PC-9 (cell line): ENCODE measurements around the gene COL4A5. TPM values are rescaled to one million over a fixed set of nuclear protein-coding genes. Genes with fewer than 3 reads are reported as not detected.

Experiments
- BruUV-seq: library from RNA; stranded (reverse); fragments of 400-500 nt; replicated peaks from 2 replicates; lab custom pipeline; 2021; lab: Mats Ljungman, UMichigan
- CTCF ChIA-PET: fragments of 300-600 bp; sonication (Branson Sonifier 250); formaldehyde crosslinking; loops from one replicate; lab custom pipeline; 2022; ENCODE audit warnings: antibody characterized with exemption; lab: Charles Lee
- POLR2A ChIA-PET: fragments of 300-600 bp; sonication (Branson Sonifier 250); formaldehyde crosslinking; loops from one replicate; lab custom pipeline; 2022; ENCODE audit warnings: antibody characterized with exemption; ENCODE audit not compliant: unreplicated experiment; lab: Charles Lee
- DNase-seq, 2 experiments: peaks; one replicate each; pipeline versions ENCODE4 v3.0.0 to v3.0.0-alpha.2; 2015 to 2022; ENCODE audit warnings: mixed read lengths in 1 of 2
- H2AFZ ChIP-seq: fragments of 200-600 bp; sonication (generic); 2 replicates; pipeline ENCODE4 v1.8.1; 2017; ENCODE audit warnings: antibody characterized with exemption
- H3F3A ChIP-seq: fragments of 200-600 bp; sonication (generic); 2 replicates; pipeline ENCODE4 v1.8.1; 2017; ENCODE audit warnings: antibody characterized with exemption, mild to moderate bottlenecking, low read depth; ENCODE audit not compliant: insufficient read depth
- H3K27ac ChIP-seq: fragments of 200-600 bp; sonication (generic); 2 replicates; pipeline ENCODE4 v1.6.1; 2016; ENCODE audit warnings: mixed run types
- H3K27me3 ChIP-seq: fragments of 200-600 bp; sonication (generic); 2 replicates; pipeline ENCODE4 v1.6.1; 2016; ENCODE audit warnings: low read depth, mixed run types; ENCODE audit not compliant: insufficient read depth
- H3K36me3 ChIP-seq: fragments of 200-600 bp; sonication (generic); 2 replicates; pipeline ENCODE4 v1.6.1; 2016; ENCODE audit warnings: low read depth, mixed run types
- H3K4me1 ChIP-seq: fragments of 200-600 bp; sonication (generic); replicated peaks from 2 replicates; pipeline ENCODE4 v1.6.1; 2016; ENCODE audit warnings: mixed run types; ENCODE audit not compliant: insufficient read depth
- H3K4me2 ChIP-seq: fragments of 200-600 bp; sonication (generic); 2 replicates; pipeline ENCODE4 v1.6.1; 2017; ENCODE audit warnings: mixed run types
- H3K4me3 ChIP-seq: fragments of 200-600 bp; sonication (generic); 2 replicates; pipeline ENCODE4 v1.6.1; 2016; ENCODE audit warnings: mixed run types
- H3K79me2 ChIP-seq: fragments of 200-600 bp; sonication (generic); 2 replicates; pipeline ENCODE4 v1.6.1; 2017; ENCODE audit warnings: low read depth, mixed run types
- H3K9me2 ChIP-seq: fragments of 200-600 bp; sonication (generic); 2 replicates; pipeline ENCODE4 v1.8.1; 2017; ENCODE audit warnings: mild to moderate bottlenecking; ENCODE audit not compliant: insufficient read depth
- H3K9me3 ChIP-seq: fragments of 200-600 bp; sonication (generic); 2 replicates; pipeline ENCODE4 v1.8.1; 2016; ENCODE audit warnings: low read depth; ENCODE audit not compliant: insufficient read depth
- H4K20me1 ChIP-seq: fragments of 200-600 bp; sonication (generic); 2 replicates; pipeline ENCODE4 v1.8.1; 2017; ENCODE audit not compliant: insufficient read depth
- CTCF ChIP-seq: fragments of 200-600 bp; sonication (generic); conservative IDR thresholded peaks from 2 replicates; pipeline ENCODE4 v1.6.1; 2017; ENCODE audit warnings: mixed run types, antibody characterized with exemption, mild to moderate bottlenecking, moderate library complexity
- EZH2 ChIP-seq: fragments of 200-600 bp; sonication (generic); IDR thresholded peaks from 2 replicates; pipeline ENCODE4 v1.8.0; 2017; ENCODE audit warnings: antibody characterized with exemption, low read depth
- intact Hi-C: fragments of 100-400 bp; cut with micrococcal nuclease; formaldehyde crosslinking; loops from one replicate; pipeline ENCODE4 v1.10.0; 2022; ENCODE audit not compliant: unreplicated experiment
- total RNA-seq: library from RNA; stranded (reverse); gene quantifications from 2 replicates; pipeline ENCODE4 v1.2.3, GENCODE V29; 2021

The COL4A5 gene
- total RNA-seq, 1 experiment from 2014 or later: 82.3 TPM

GRCh38 chrX:108396986-108397385, 42.7 kb upstream of the COL4A5 start:
- intact Hi-C loops: loop anchor here (1.0 to 5.0 kb wide), 3 partner anchors 84 to 2000 kb away; no protein-coding TSS in a partner anchor
- no peaks in the 10 kb centered on the region for H3K79me2 ChIP-seq
- H3K36me3 ChIP-seq: no peaks in the 10 kb centered on the region
- no peaks in the 10 kb centered on the region for H3K9me2 ChIP-seq
- H3K27me3 ChIP-seq: no peaks in the 10 kb centered on the region
- peak overlapping the region; percentile 70 for H3K4me2 ChIP-seq
- H3K4me1 ChIP-seq: peaks cover 62% of the 10 kb centered on the region
- DNase-seq: no peak
- H3K9me3 ChIP-seq: no peaks in the 10 kb centered on the region
- H3K4me3 ChIP-seq: peak overlapping the region; percentile 21; the same call in 1 of the 2 replicates
- no peaks in the 10 kb centered on the region for H4K20me1 ChIP-seq
- peaks cover 53% of the 10 kb centered on the region for H3F3A ChIP-seq
- H3K27ac ChIP-seq: peak overlapping the region; percentile 88
- TSS peak; percentile 87 for BruUV-seq
- CTCF ChIA-PET: no interaction called here
- H2AFZ ChIP-seq: no peak overlapping the region
- POLR2A ChIA-PET: no interaction called here
- TF ChIP-seq EZH2 (no peak), CTCF (no peak)

GRCh38 chrX:108397627-108398391, 41.8 kb upstream of the COL4A5 start:
- BruUV-seq: no TSS peak
- Histone ChIP-seq H3K4me3 (peak overlapping the region; percentile 21; the same call in 1 of the 2 replicates), H3F3A (peaks cover 53% of the 10 kb centered on the region), H2AFZ (no peak overlapping the region), H3K36me3 (no peaks in the 10 kb centered on the region), H4K20me1 (no peaks in the 10 kb centered on the region), H3K9me2 (no peaks in the 10 kb centered on the region), H3K4me2 (peak overlapping the region; percentile 70), H3K9me3 (no peaks in the 10 kb centered on the region), H3K4me1 (peaks cover 62% of the 10 kb centered on the region), H3K27ac (peak overlapping the region; percentile 88), H3K79me2 (no peaks in the 10 kb centered on the region), H3K27me3 (no peaks in the 10 kb centered on the region)
- intact Hi-C loops: loop anchor here (1.0 to 5.0 kb wide), 2 partner anchors 41 to 1999 kb away; partner anchors contain the start of gene COL4A5
- DNase-seq: peak; percentile 37 to 84
- ChIA-PET POLR2A (no interaction called here), CTCF (no interaction called here)
- TF ChIP-seq EZH2: no peak
- no peak for TF ChIP-seq CTCF

- ChIA-PET POLR2A (no interaction called here), CTCF (no interaction called here)
- TF ChIP-seq CTCF: no peak
- no peak for TF ChIP-seq EZH2
- Histone ChIP-seq H3K27me3 (no peaks in the 10 kb centered on the region), H3K9me3 (no peaks in the 10 kb centered on the region), H3K79me2 (no peaks in the 10 kb centered on the region), H3K4me1 (peaks cover 62% of the 10 kb centered on the region), H4K20me1 (no peaks in the 10 kb centered on the region), H3K9me2 (no peaks in the 10 kb centered on the region), H3K27ac (peak overlapping the region; percentile 88), H3F3A (peaks cover 53% of the 10 kb centered on the region), H3K36me3 (no peaks in the 10 kb centered on the region), H3K4me2 (peak overlapping the region; percentile 70), H3K4me3 (0 out of 2 replicates have a peak overlapping the region, but pooled peaks have one; percentile 15), H2AFZ (no peak overlapping the region)
- DNase-seq: peak; percentile 10 to 70
- no TSS peak for BruUV-seq
- intact Hi-C loops: loop anchor here (5.0 kb wide), 1 partner anchor 1998 kb away; no protein-coding TSS in a partner anchor
Observed at GRCh38 chrX:108399418-108400165, 40.0 kb upstream of the COL4A5 start.
